Measurements from ENCODE around the gene MELTF. TPM values are rescaled to one million over a fixed set of nuclear protein-coding genes. Genes with fewer than 3 reads are reported as not detected.
A peak's percentile ranks its signal among the peaks of the same experiment; 100 is the strongest.

The MELTF gene
- total and polyA plus RNA-seq, 2 donors (not counting 1 experiment from before 2014, with no cell fraction given) = 0.13 to 2.9 TPM

DNA sequence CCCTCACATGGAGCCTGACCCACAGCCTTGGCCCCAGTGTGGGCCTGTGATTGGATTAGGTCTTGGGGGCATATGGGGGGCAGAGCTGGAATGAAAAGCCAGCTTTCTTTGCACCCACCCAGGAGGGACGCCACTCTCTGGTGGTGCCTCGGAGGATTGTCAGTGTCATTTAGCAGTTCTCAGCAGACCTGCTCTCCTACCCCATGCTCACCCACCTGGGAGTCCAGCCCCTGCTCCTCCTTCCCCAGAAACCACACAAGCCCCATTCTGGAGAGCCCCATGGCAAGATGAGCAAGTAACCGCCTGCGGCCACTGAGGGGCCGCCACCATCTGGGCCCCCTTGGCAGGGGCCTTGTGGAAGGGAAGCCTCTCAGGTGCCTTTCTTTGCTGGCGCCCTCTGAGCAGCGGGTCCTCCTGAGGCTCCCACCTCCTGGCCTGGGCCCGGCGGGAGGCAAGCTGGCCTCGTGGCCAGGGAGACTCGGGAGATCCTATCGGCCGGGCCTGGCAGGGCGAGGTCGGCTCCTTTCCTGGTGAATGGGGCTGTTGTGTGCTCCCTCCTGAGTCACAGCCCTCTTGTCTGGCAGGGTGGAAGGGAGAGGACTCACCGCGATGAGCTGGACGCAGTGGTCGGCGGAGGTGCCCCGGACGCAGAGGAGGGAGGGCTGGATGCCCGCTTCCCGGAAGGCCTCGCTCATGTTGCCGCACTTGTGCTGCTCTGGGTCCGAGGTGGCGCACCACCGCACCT is 2.3 kb downstream of the MELTF start:
- CTCF ChIA-PET = no interaction called here
- DNase-seq (peak; percentile 22), ATAC-seq (ENCODE audit: low read depth) (no peak)
- Histone ChIP-seq H3K27me3 (replicated peaks in 1 of 4; ENCODE audit: control extremely low read depth in 1 of 4, control insufficient read depth in 3 of 4, insufficient read depth in 4 of 4, low read length in 3 of 4) (peaks cover 0 to 74% (median 15%) of the 10 kb centered on the region in 4 experiments), H3K27ac (ENCODE audit: low read length in 2 of 2) (no peak overlapping the region), H3K4me3 (ENCODE audit: control extremely low read depth in 1 of 5, extremely low read depth in 1 of 5, insufficient read depth in 1 of 5, low read depth in 2 of 5, low read length in 4 of 5) (no peak overlapping the region), H3K4me2 (replicated peaks; ENCODE audit: low read depth, low read length, poor library complexity, severe bottlenecking) (no peak overlapping the region), H3K79me2 (ENCODE audit: control insufficient read depth, insufficient read depth, low read length) (no peaks in the 10 kb centered on the region), H3K4me1 (ENCODE audit: control insufficient read depth in 2 of 2, insufficient read depth in 2 of 2, low read length in 2 of 2) (peaks cover 40 to 42% of the 10 kb centered on the region in 2 donors), H3K36me3 (replicated peaks in 1 of 2; ENCODE audit: control extremely low read depth in 1 of 2, control insufficient read depth in 1 of 2, extremely low read depth in 1 of 2, insufficient read depth in 2 of 2, low read length in 1 of 2) (no peaks in the 10 kb centered on the region), H2AFZ (ENCODE audit: insufficient read depth, low read depth, low read length, poor library complexity, severe bottlenecking) (no peak overlapping the region), H3K9me3 (ENCODE audit: control extremely low read depth in 1 of 3, control insufficient read depth in 2 of 3, insufficient read depth in 1 of 3, low read length in 2 of 3) (peaks cover 0 to 13% (median 0%) of the 10 kb centered on the region in 3 donors), H3K9ac (ENCODE audit: low read length) (no peak overlapping the region), H4K20me1 (ENCODE audit: control insufficient read depth, insufficient read depth, low read length, poor library complexity, severe bottlenecking) (peaks cover 5% of the 10 kb centered on the region)
- TF ChIP-seq EZH2 (IDR thresholded peaks at IDR 0.05; ENCODE audit: borderline replicate concordance, insufficient read depth, low read depth, low read length, poor library complexity, severe bottlenecking) = no peak
- TF ChIP-seq, protein P1, sequence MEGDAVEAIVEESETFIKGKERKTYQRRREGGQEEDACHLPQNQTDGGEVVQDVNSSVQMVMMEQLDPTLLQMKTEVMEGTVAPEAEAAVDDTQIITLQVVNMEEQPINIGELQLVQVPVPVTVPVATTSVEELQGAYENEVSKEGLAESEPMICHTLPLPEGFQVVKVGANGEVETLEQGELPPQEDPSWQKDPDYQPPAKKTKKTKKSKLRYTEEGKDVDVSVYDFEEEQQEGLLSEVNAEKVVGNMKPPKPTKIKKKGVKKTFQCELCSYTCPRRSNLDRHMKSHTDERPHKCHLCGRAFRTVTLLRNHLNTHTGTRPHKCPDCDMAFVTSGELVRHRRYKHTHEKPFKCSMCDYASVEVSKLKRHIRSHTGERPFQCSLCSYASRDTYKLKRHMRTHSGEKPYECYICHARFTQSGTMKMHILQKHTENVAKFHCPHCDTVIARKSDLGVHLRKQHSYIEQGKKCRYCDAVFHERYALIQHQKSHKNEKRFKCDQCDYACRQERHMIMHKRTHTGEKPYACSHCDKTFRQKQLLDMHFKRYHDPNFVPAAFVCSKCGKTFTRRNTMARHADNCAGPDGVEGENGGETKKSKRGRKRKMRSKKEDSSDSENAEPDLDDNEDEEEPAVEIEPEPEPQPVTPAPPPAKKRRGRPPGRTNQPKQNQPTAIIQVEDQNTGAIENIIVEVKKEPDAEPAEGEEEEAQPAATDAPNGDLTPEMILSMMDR (IDR thresholded peaks at IDR 0.05) = no peak
- Mint-ChIP-seq H3K4me1 (peaks cover 41% of the 10 kb centered on the region), H3K27me3 (peaks cover 43% of the 10 kb centered on the region), H3K27ac (peak overlapping the region; percentile 65), H3K9me3 (ENCODE audit: insufficient read depth) (no peaks in the 10 kb centered on the region), H3K4me3 (no peak overlapping the region)
- intact Hi-C loops (cut with micrococcal nuclease) = no loop called here
- POLR2A ChIA-PET = no interaction called here
- WGBS (ENCODE audit: insufficient coverage) = 98% methylated on average over 27 of the region's 29 CpGs

DNA sequence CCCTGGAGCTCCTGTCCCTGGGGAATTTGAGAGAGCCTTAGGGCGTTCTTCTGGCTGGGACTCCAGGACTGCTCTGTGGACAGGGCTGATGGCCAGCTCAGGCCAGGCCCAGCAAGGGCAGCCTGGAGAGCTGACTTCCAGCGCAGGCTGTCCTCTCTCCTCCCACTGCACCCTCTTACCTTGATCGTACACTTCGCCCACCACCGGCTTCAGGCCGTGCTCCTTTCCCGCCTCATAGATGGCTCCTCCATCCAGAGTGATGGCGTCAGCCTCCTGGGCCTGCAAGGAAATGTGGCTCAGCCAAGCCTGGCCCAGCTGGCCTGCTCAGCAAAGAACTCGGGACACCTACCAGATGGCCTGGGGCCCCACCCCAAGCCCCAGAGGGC is 3.1 kb downstream of the MELTF start:
- peaks cover 45% of the 10 kb centered on the region for H3K4me1 Mint-ChIP-seq
- H3K4me3 Mint-ChIP-seq = no peak overlapping the region
- no peak overlapping the region for H3K4me3 ChIP-seq (ENCODE audit: control extremely low read depth in 1 of 5, extremely low read depth in 1 of 5, insufficient read depth in 1 of 5, low read depth in 2 of 5, low read length in 4 of 5)
- H3K27ac Mint-ChIP-seq = no peak overlapping the region
- H4K20me1 ChIP-seq (ENCODE audit: control insufficient read depth, insufficient read depth, low read length, poor library complexity, severe bottlenecking) = peaks cover 5% of the 10 kb centered on the region
- no peak overlapping the region for H3K27ac ChIP-seq (ENCODE audit: low read length in 2 of 2)
- no peak for ATAC-seq (ENCODE audit: low read depth)
- no peaks in the 10 kb centered on the region for H3K36me3 ChIP-seq (replicated peaks in 1 of 2; ENCODE audit: control extremely low read depth in 1 of 2, control insufficient read depth in 1 of 2, extremely low read depth in 1 of 2, insufficient read depth in 2 of 2, low read length in 1 of 2)
- H3K9me3 ChIP-seq (ENCODE audit: control extremely low read depth in 1 of 3, control insufficient read depth in 2 of 3, insufficient read depth in 1 of 3, low read length in 2 of 3) = peaks cover 0 to 13% (median 0%) of the 10 kb centered on the region in 3 donors
- H3K27me3 ChIP-seq (replicated peaks in 1 of 4; ENCODE audit: control extremely low read depth in 1 of 4, control insufficient read depth in 3 of 4, insufficient read depth in 4 of 4, low read length in 3 of 4) = peaks cover 0 to 71% (median 12%) of the 10 kb centered on the region in 4 experiments
- TF ChIP-seq, protein P1 (IDR thresholded peaks at IDR 0.05) = no peak
- no peak for DNase-seq
- ChIA-PET POLR2A (no interaction called here), CTCF (no interaction called here)
- intact Hi-C loops (cut with micrococcal nuclease) = no loop called here
- no peaks in the 10 kb centered on the region for H3K9me3 Mint-ChIP-seq (ENCODE audit: insufficient read depth)
- peaks cover 41 to 42% of the 10 kb centered on the region in 2 donors for H3K4me1 ChIP-seq (ENCODE audit: control insufficient read depth in 2 of 2, insufficient read depth in 2 of 2, low read length in 2 of 2)
- H3K4me2 ChIP-seq (replicated peaks; ENCODE audit: low read depth, low read length, poor library complexity, severe bottlenecking) = no peak overlapping the region
- H3K27me3 Mint-ChIP-seq = peaks cover 36% of the 10 kb centered on the region
- no peak overlapping the region for H2AFZ ChIP-seq (ENCODE audit: insufficient read depth, low read depth, low read length, poor library complexity, severe bottlenecking)
- no peak overlapping the region for H3K9ac ChIP-seq (ENCODE audit: low read length)
- WGBS (ENCODE audit: insufficient coverage) = 89% methylated on average over 9 of the region's 9 CpGs
- no peaks in the 10 kb centered on the region for H3K79me2 ChIP-seq (ENCODE audit: control insufficient read depth, insufficient read depth, low read length)
